ENCODE results near the gene MPC1. TPM values are rescaled to one million over a fixed set of nuclear protein-coding genes. Genes with fewer than 3 reads are reported as not detected.

MPC1 gene
- total and polyA plus RNA-seq, 4 experiments from 2014 or later, result 33.1 to 85.0 (median 46.0) TPM

GRCh38 chr6:166315436-166315835, 67.3 kb downstream of the MPC1 start:
- no peak overlapping the region for H3K4me3 Mint-ChIP-seq
- H3K4me3 ChIP-seq (ENCODE audit: low read length in 2 of 2), result no peak overlapping the region
- no peaks in the 10 kb centered on the region for H3K9me3 ChIP-seq (ENCODE audit: control insufficient read depth in 1 of 2, low read length in 2 of 2)
- no peaks in the 10 kb centered on the region for H3K4me1 ChIP-seq (ENCODE audit: insufficient read depth, low read length)
- intact Hi-C loops (cut with micrococcal nuclease), result no loop called here
- peaks cover 0 to 5% of the 10 kb centered on the region in 2 donors for H3K36me3 Mint-ChIP-seq
- H3K4me1 Mint-ChIP-seq, result peaks cover 0 to 6% (median 0%) of the 10 kb centered on the region in 4 donors
- H3K27me3 Mint-ChIP-seq, result no peaks in the 10 kb centered on the region
- no peak for DNase-seq
- no peaks in the 10 kb centered on the region for H3K27me3 ChIP-seq (ENCODE audit: insufficient read depth, low read length)
- ChIA-PET CTCF (ENCODE audit: partially characterized antibody) (interaction anchor here (7.5 kb wide), 1 partner anchor 84 kb away, joined by 104 read pairs; no protein-coding TSS in a partner anchor), POLR2A (ENCODE audit: partially characterized antibody) (no interaction called here)
- no peak overlapping the region for H3K27ac ChIP-seq (ENCODE audit: low read depth, low read length)
- peak overlapping the region in 1 of 7 donors; percentile 1 for H3K27ac Mint-ChIP-seq
- no peaks in the 10 kb centered on the region for H3K9me3 Mint-ChIP-seq
- H3K36me3 ChIP-seq (ENCODE audit: insufficient read depth, low read length), result no peaks in the 10 kb centered on the region

Other genes starting within 250 kb of the MPC1 start
- not detected for gene TBXT, start 215.1 kb downstream of the MPC1 start, total RNA-seq
- not detected for gene TBXT, start 215.1 kb downstream of the MPC1 start, polyA plus RNA-seq
- not detected for gene PRR18, start 74.5 kb downstream of the MPC1 start, total RNA-seq
- not detected for gene PRR18, start 74.5 kb downstream of the MPC1 start, polyA plus RNA-seq
- 10 to 100 TPM; 37.5 to 40.3 TPM for gene SFT2D1, start 40.4 kb downstream of the MPC1 start, total RNA-seq
- 10 to 100 TPM; 37.3 to 70.3 TPM for gene SFT2D1, start 40.4 kb downstream of the MPC1 start, polyA plus RNA-seq
- under 1 TPM; 0.30 to 0.41 TPM for gene RAMACL, start 203.7 kb upstream of the MPC1 start, total RNA-seq
- gene RAMACL, start 203.7 kb upstream of the MPC1 start, polyA plus RNA-seq, result under 1 TPM; 0.39 to 0.41 TPM
- gene RPS6KA2, start 244.3 kb upstream of the MPC1 start, total RNA-seq, result 10 to 100 TPM in 1 of 2 experiments, 1 to 10 TPM in 1; 9.7 to 10.6 TPM
- 1 to 10 TPM; 1.1 to 3.4 TPM for gene RPS6KA2, start 244.3 kb upstream of the MPC1 start, polyA plus RNA-seq

Data from CD4-positive, alpha-beta memory T cell (primary cell).